CD4-positive, alpha-beta T cell treated with Interferon gamma for 1 hour (primary cell): ENCODE data around the gene MANSC4.
A peak's percentile ranks its signal among the peaks of the same experiment; 100 is the strongest.

Source experiments
- DNase-seq: peaks from one replicate; pipeline ENCODE4 v3.0.0-alpha.2; 2020

Gene MANSC4

GRCh38 chr12:27779920-27780611 is at the start of gene MANSC4, which contains the start of gene KLHL42:
MANSC4 (minus strand) TSS chr12:27780236; CDS start chr12:27771276, 8,960 bp downstream.
KLHL42 (plus strand) TSS chr12:27780233; CDS start chr12:27780331, 98 bp downstream.
- peak; percentile 63 for DNase-seq

GRCh38 chr12:27828196-27828595 is 48.2 kb upstream of the MANSC4 start:
- no peak for DNase-seq

- no peak for DNase-seq
Observed at GRCh38 chr12:27826076-27826475, 46.0 kb upstream of the MANSC4 start.

GRCh38 chr12:27824126-27824842 is 44.2 kb upstream of the MANSC4 start:
- no peak for DNase-seq

- no peak for DNase-seq
Observed at GRCh38 chr12:27823038-27823437, 43.0 kb upstream of the MANSC4 start.

GRCh38 chr12:27822076-27822712 is 42.2 kb upstream of the MANSC4 start:
- DNase-seq = peak; percentile 20

- DNase-seq = peak; percentile 8
Observed at GRCh38 chr12:27821259-27821973, 41.4 kb upstream of the MANSC4 start.

GRCh38 chr12:27820564-27820963 is 40.5 kb upstream of the MANSC4 start:
- no peak for DNase-seq

GRCh38 chr12:27818401-27818918 is 38.4 kb upstream of the MANSC4 start:
- no peak for DNase-seq

- DNase-seq = no peak
Observed at GRCh38 chr12:27817766-27818165, 37.7 kb upstream of the MANSC4 start.

GRCh38 chr12:27814851-27815591 is 35.0 kb upstream of the MANSC4 start:
- DNase-seq = no peak

- DNase-seq = no peak
Observed at GRCh38 chr12:27814411-27814810, 34.4 kb upstream of the MANSC4 start.

- DNase-seq = no peak
Observed at GRCh38 chr12:27812502-27812901, 32.5 kb upstream of the MANSC4 start.

GRCh38 chr12:27810756-27811155 is 30.7 kb upstream of the MANSC4 start:
- no peak for DNase-seq

GRCh38 chr12:27808841-27809240 is 28.8 kb upstream of the MANSC4 start:
- DNase-seq = no peak

- peak; percentile 6 for DNase-seq
Observed at GRCh38 chr12:27807063-27807703, 27.1 kb upstream of the MANSC4 start.

GRCh38 chr12:27806259-27806658 is 26.2 kb upstream of the MANSC4 start:
- no peak for DNase-seq

GRCh38 chr12:27805238-27805637 is 25.2 kb upstream of the MANSC4 start:
- no peak for DNase-seq

- no peak for DNase-seq
Observed at GRCh38 chr12:27802936-27803335, 22.9 kb upstream of the MANSC4 start.

- DNase-seq = no peak
Observed at GRCh38 chr12:27802511-27802910, 22.5 kb upstream of the MANSC4 start.

- DNase-seq = no peak
Observed at GRCh38 chr12:27801630-27802029, 21.6 kb upstream of the MANSC4 start.

GRCh38 chr12:27800819-27801218 is 20.8 kb upstream of the MANSC4 start:
- no peak for DNase-seq
